H1 (cell line): Measurements from ENCODE around the gene SRSF1. TPM values are rescaled to one million over a fixed set of nuclear protein-coding genes. Genes with fewer than 3 reads are reported as not detected.

Experiments
- CTCF ChIA-PET: fragments of 300-600 bp; sonication (Branson Sonifier 250); formaldehyde crosslinking; loops from one replicate; lab custom pipeline; 2021; ENCODE audit not compliant: partially characterized antibody; lab: Charles Lee
- POLR2A ChIA-PET: fragments of 300-600 bp; sonication (Branson Sonifier 250); formaldehyde crosslinking; loops from one replicate; lab custom pipeline; 2021; ENCODE audit warnings: inconsistent platforms; ENCODE audit not compliant: partially characterized antibody; lab: Charles Lee
- DNase-seq, 2 experiments: peaks; one replicate each; pipeline versions ENCODE4 v3.0.0 to v3.0.0-alpha.2; 2010 to 2022; ENCODE audit warnings: low spot score in 2 of 2, low read depth in 1 of 2, mixed read lengths in 1 of 2
- FAIRE-seq: peaks from 2 replicates; lab custom pipeline; 2011; peaks lifted over from hg19 to GRCh38; lab: Jason Lieb, UNC
- H2AFZ ChIP-seq: 2 replicates; pipeline ENCODE4 v1.8.1; 2012; ENCODE audit warnings: low read length, inconsistent platforms
- H2AK5ac ChIP-seq: 2 replicates; pipeline ENCODE4 v1.6.1; 2013; ENCODE audit warnings: low read depth, low read length
- H2BK120ac ChIP-seq: replicated peaks from 2 replicates; pipeline ENCODE3; 2013; ENCODE audit warnings: low read depth, low read length, inconsistent platforms
- H2BK12ac ChIP-seq: 2 replicates; pipeline ENCODE4 v1.6.1; 2013; ENCODE audit warnings: low read depth, low read length
- H2BK15ac ChIP-seq: 2 replicates; pipeline ENCODE4 v1.6.1; 2013; ENCODE audit warnings: low read length
- H2BK20ac ChIP-seq: 2 replicates; pipeline ENCODE4 v1.6.1; 2013; ENCODE audit warnings: low read length
- H2BK5ac ChIP-seq: 2 replicates; pipeline ENCODE4 v1.6.1; 2013; ENCODE audit warnings: low read depth, low read length
- H3K14ac ChIP-seq: 2 replicates; pipeline ENCODE4 v1.6.1; 2013; ENCODE audit warnings: inconsistent platforms; ENCODE audit not compliant: insufficient read length
- H3K18ac ChIP-seq: 2 replicates; pipeline ENCODE4 v1.6.1; 2013; ENCODE audit warnings: low read length; ENCODE audit errors: extremely low read depth
- H3K23ac ChIP-seq: 2 replicates; pipeline ENCODE4 v1.6.1; 2013; ENCODE audit warnings: inconsistent platforms; ENCODE audit not compliant: insufficient read length
- H3K23me2 ChIP-seq: 2 replicates; pipeline ENCODE4 v1.6.1; 2013; ENCODE audit warnings: low read depth, low read length
- H3K27ac ChIP-seq: 2 replicates; pipeline ENCODE4 v1.6.1; 2011; ENCODE audit warnings: low read depth, low read length, inconsistent platforms
- H3K27me3 ChIP-seq, 4 experiments: replicated peaks in 1 of 4; 1 replicate in 1 of 4; 2 replicates in 3 of 4; pipeline versions ENCODE4 v1.6.1 to v1.8.1; 2011 to 2013; ENCODE audit warnings: low read length in 3 of 4, mild to moderate bottlenecking in 3 of 4, inconsistent platforms in 2 of 4, mixed read lengths in 2 of 4, moderate library complexity in 1 of 4; ENCODE audit not compliant: control insufficient read depth in 3 of 4, insufficient read depth in 3 of 4; ENCODE audit errors: extremely low read depth in 1 of 4
- H3K36me3 ChIP-seq, 4 experiments: 2 replicates each; pipeline versions ENCODE4 v1.6.1 to v1.8.1; 2011 to 2013; ENCODE audit warnings: mild to moderate bottlenecking in 4 of 4, low read length in 3 of 4, moderate library complexity in 2 of 4, control low read depth in 1 of 4, inconsistent platforms in 1 of 4; ENCODE audit not compliant: insufficient read depth in 4 of 4, control insufficient read depth in 2 of 4
- H3K4ac ChIP-seq: replicated peaks from 2 replicates; pipeline ENCODE3; 2013; ENCODE audit warnings: low read length, low read depth, mixed read lengths, inconsistent platforms; ENCODE audit not compliant: insufficient read length
- H3K4me1 ChIP-seq, 4 experiments: replicated peaks in 1 of 4; 1 replicate in 1 of 4; 2 replicates in 3 of 4; pipeline versions ENCODE4 v1.6.1 to v1.8.1; 2011 to 2013; ENCODE audit warnings: low read length in 3 of 4, inconsistent platforms in 2 of 4, mixed read lengths in 1 of 4; ENCODE audit not compliant: insufficient read depth in 4 of 4, control insufficient read depth in 3 of 4
- H3K4me2 ChIP-seq, 2 experiments: 2 replicates each; pipeline versions ENCODE4 v1.6.1 to v1.8.1; 2011 to 2013; ENCODE audit warnings: low read depth in 2 of 2, low read length in 2 of 2, control low read depth in 1 of 2, inconsistent platforms in 1 of 2, mild to moderate bottlenecking in 1 of 2; ENCODE audit not compliant: insufficient read depth in 1 of 2
- H3K4me3 ChIP-seq, 4 experiments: fragments of 200-600, 300-600 bp in 1 of 4; sonication (generic), shearing (Covaris generic), sonication (Bioruptor Twin) in 1 of 4; 2 replicates each; pipeline versions ENCODE4 v1.5.1 to v1.8.1; 2011 to 2016; ENCODE audit warnings: low read length in 4 of 4, low read depth in 3 of 4, control low read depth in 2 of 4, inconsistent platforms in 2 of 4, mild to moderate bottlenecking in 2 of 4, mixed read lengths in 1 of 4, moderate library complexity in 1 of 4; ENCODE audit not compliant: insufficient read depth in 2 of 4; ENCODE audit errors: extremely low read depth in 1 of 4
- H3K56ac ChIP-seq: replicated peaks from 2 replicates; pipeline ENCODE3; 2013; ENCODE audit warnings: low read depth, mild to moderate bottlenecking, mixed read lengths, low read length, inconsistent platforms; ENCODE audit not compliant: insufficient read length
- H3K79me1 ChIP-seq: 2 replicates; pipeline ENCODE4 v1.6.1; 2013; ENCODE audit warnings: low read depth, low read length, control low read depth
- H3K79me2 ChIP-seq, 2 experiments: 2 replicates each; pipeline versions ENCODE4 v1.6.1 to v1.8.1; 2012 to 2013; ENCODE audit warnings: low read length in 2 of 2, mild to moderate bottlenecking in 2 of 2, inconsistent platforms in 1 of 2; ENCODE audit not compliant: insufficient read depth in 2 of 2, control insufficient read depth in 1 of 2
- H3K9ac ChIP-seq, 4 experiments: replicated peaks in 1 of 4; 1 replicate in 1 of 4; 2 replicates in 3 of 4; pipeline versions ENCODE4 v1.6.1 to v1.8.1; 2011 to 2013; ENCODE audit warnings: low read depth in 3 of 4, low read length in 3 of 4, control low read depth in 2 of 4, mild to moderate bottlenecking in 2 of 4, moderate library complexity in 2 of 4, inconsistent platforms in 1 of 4; ENCODE audit errors: extremely low read depth in 1 of 4
- H3K9me3 ChIP-seq, 2 experiments: 2 replicates each; pipeline versions ENCODE4 v1.6.1 to v1.8.1; 2012 to 2013; ENCODE audit warnings: mild to moderate bottlenecking in 2 of 2, moderate library complexity in 2 of 2, control low read depth in 1 of 2, inconsistent platforms in 1 of 2, low read depth in 1 of 2, low read length in 1 of 2, mixed read lengths in 1 of 2; ENCODE audit not compliant: insufficient read depth in 2 of 2
- H4K20me1 ChIP-seq, 2 experiments: replicated peaks in 1 of 2; 2 replicates each; pipeline versions ENCODE3 to v1.8.1; 2011 to 2013; ENCODE audit warnings: inconsistent platforms in 2 of 2, low read length in 2 of 2, mild to moderate bottlenecking in 1 of 2; ENCODE audit not compliant: insufficient read depth in 2 of 2, control insufficient read depth in 1 of 2
- H4K5ac ChIP-seq: 2 replicates; pipeline ENCODE4 v1.6.1; 2013; ENCODE audit warnings: low read length, low read depth, mixed read lengths, inconsistent platforms; ENCODE audit not compliant: insufficient read length
- H4K8ac ChIP-seq: 2 replicates; pipeline ENCODE4 v1.8.0; 2013; ENCODE audit warnings: mild to moderate bottlenecking, moderate library complexity, low read length, inconsistent platforms; ENCODE audit not compliant: insufficient read depth; ENCODE audit errors: extremely low read depth
- H4K91ac ChIP-seq: replicated peaks from 2 replicates; pipeline ENCODE3; 2013; ENCODE audit warnings: low read length, mixed read lengths, inconsistent platforms; ENCODE audit not compliant: insufficient read length
- GTF2F1 ChIP-seq: IDR thresholded peaks from 2 replicates; pipeline ENCODE4 v1.6.1; 2012; ENCODE audit warnings: low read depth, low read length, improper control_type of control experiment, borderline replicate concordance
- KDM4A ChIP-seq: IDR thresholded peaks from one replicate; pipeline ENCODE4 v1.7.1; 2012; ENCODE audit warnings: low read depth, mild to moderate bottlenecking, moderate library complexity, low read length, inconsistent platforms; ENCODE audit not compliant: severe bottlenecking
- POLR2A ChIP-seq, 2 experiments: IDR thresholded peaks; 1 replicate in 1 of 2; 2 replicates in 1 of 2; pipeline ENCODE4 v1.6.1; 2011; ENCODE audit warnings: low read depth in 2 of 2, low read length in 2 of 2, mild to moderate bottlenecking in 2 of 2; ENCODE audit errors: control extremely low read depth in 1 of 2
- SIRT6 ChIP-seq: IDR thresholded peaks from one replicate; pipeline ENCODE4 v1.7.1; 2012; ENCODE audit warnings: low read length, inconsistent platforms
- WGBS, 2 experiments: shearing (Covaris generic) in 1 of 2; methylation state at CpG; one replicate each; pipeline versions ENCODE4 v1.1.6 to v1.1.7; 2013 to 2015; ENCODE audit warnings: low lambda C conversion rate in 2 of 2, mixed read lengths in 2 of 2, inconsistent platforms in 1 of 2, low coverage in 1 of 2, missing lambda C conversion rate in 1 of 2; ENCODE audit not compliant: insufficient replicate concordance in 2 of 2, insufficient coverage in 1 of 2, insufficient read length in 1 of 2; ENCODE audit errors: extremely low coverage in 1 of 2, missing lambda C conversion rate in 1 of 2; 5-methylcytosine and 5-hydroxymethylcytosine counted together
- polyA plus RNA-seq, 7 experiments: library from polyadenylated mRNA; depleted of rRNA in 3 of 7; stranded (reverse) in 5 of 7; unstranded in 2 of 7; fragments of >200 nt in 5 of 7; fragments of 200-250 nt in 2 of 7; gene quantifications; 1 replicate in 5 of 7; 2 replicates in 1 of 7; 4 replicates in 1 of 7; pipeline versions ENCODE4 v1.2.1 to v1.2.3, GENCODE V29; 2011 to 2013; ENCODE audit warnings: missing spikeins in 2 of 7, mixed read lengths in 2 of 7
- total RNA-seq: library from RNA; stranded (reverse); fragmentation: NEBNext Ultra II Directional; extraction: Animal tissue kit (Norgen Biotek cat#: 25700); gene quantifications from 2 replicates; pipeline ENCODE4 v1.2.1, GENCODE V29; 2021
- TF ChIP-seq, protein P1 (sequence below), 3 experiments: IDR thresholded peaks; 1 replicate in 2 of 3; 2 replicates in 1 of 3; pipeline versions ENCODE4 v1.5.1 to v1.6.1; 2011; ENCODE audit warnings: low read length in 3 of 3, mild to moderate bottlenecking in 3 of 3, inconsistent platforms in 2 of 3, low read depth in 1 of 3, moderate library complexity in 1 of 3; ENCODE audit not compliant: insufficient read depth in 1 of 3; ENCODE audit errors: control extremely low read depth in 1 of 3

Gene SRSF1
- total and polyA plus RNA-seq, 2 of the 8 experiments (the other 6 are each of a cell fraction or from before 2014, with no cell fraction given): 149 to 429 TPM

DNA sequence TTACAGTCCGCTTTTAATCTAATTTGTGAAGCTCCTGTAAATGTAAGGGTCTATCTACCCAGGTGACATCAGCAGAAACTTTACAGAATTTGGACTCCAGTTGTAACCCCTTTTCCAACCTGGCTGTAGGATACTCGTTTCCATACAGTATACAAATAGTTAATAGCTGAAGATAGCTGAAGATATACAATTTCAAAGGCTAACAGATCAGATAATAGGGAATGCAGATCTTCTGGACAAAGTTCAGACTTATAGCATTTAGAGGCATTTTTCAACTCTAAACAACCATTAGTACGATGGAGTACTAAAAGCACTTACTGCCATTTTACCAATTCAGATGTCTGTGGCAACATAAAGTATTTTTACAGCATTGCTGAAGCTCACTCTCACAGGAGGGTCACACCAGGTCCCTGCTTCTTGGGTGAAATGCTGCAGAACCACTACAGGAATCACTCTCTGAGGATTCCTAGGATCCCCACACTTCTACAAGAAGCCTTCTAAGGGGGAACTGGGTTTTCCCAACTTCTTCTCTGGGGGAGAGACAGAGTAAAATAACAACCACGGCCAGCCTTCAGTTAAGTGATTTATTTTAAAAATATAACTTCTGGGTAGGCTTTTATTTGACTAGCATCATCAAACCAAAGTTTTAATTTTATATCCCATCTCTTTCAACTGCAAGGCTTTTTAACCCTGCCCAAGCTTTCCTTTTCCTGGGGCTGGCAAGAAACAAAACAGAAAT is 21.9 kb downstream of the SRSF1 start:
- Histone ChIP-seq H4K8ac (no peak overlapping the region), H3K79me1 (peaks cover 5% of the 10 kb centered on the region; the same call in 1 of the 2 replicates), H4K91ac (no peak overlapping the region), H4K20me1 (peaks cover 2 to 15% of the 10 kb centered on the region in 2 experiments), H2BK20ac (no peak overlapping the region), H3K23ac (no peak overlapping the region), H3K56ac (no peak overlapping the region), H2BK15ac (no peak overlapping the region), H3K9me3 (no peaks in the 10 kb centered on the region), H3K27me3 (no peaks in the 10 kb centered on the region), H3K36me3 (peaks cover 5 to 24% (median 14%) of the 10 kb centered on the region in 4 experiments), H2BK12ac (no peak overlapping the region), H3K14ac (no peak overlapping the region), H3K4ac (no peak overlapping the region), H4K5ac (no peak overlapping the region), H3K4me3 (no peak overlapping the region), H3K23me2 (peaks cover 9% of the 10 kb centered on the region), H2AFZ (no peak overlapping the region), H3K4me1 (peaks cover 0 to 2% (median 0%) of the 10 kb centered on the region in 4 experiments; a peak in 3 of 7 replicates), H3K27ac (no peak overlapping the region), H2BK5ac (no peak overlapping the region), H3K9ac (no peak overlapping the region), H2BK120ac (no peak overlapping the region), H3K79me2 (peaks cover 6 to 61% of the 10 kb centered on the region in 2 experiments), H3K4me2 (no peak overlapping the region), H2AK5ac (no peak overlapping the region), H3K18ac (no peak overlapping the region)
- FAIRE-seq (no peak), DNase-seq (no peak)
- 79% methylated on average over 4 of the region's 4 CpGs; no CpG with 5 or more reads in 1 of the 2 experiments for WGBS, 2 experiments
- POLR2A ChIA-PET: interaction anchor here (0.8 to 28.0 kb wide), 10 partner anchors 8 to 207 kb away, joined by 3 to 672 read pairs (median 4); partner anchors contain the start of genes MRPS23 and SRSF1
- TF ChIP-seq SIRT6: no peak
- TF ChIP-seq KDM4A: no peak
- no peak for TF ChIP-seq GTF2F1
- TF ChIP-seq POLR2A (IDR thresholded peaks at IDR 0.05; ENCODE audit: control extremely low read depth in 1 of 2, low read depth in 2 of 2, low read length in 2 of 2): no peak
- TF ChIP-seq, protein P1, sequence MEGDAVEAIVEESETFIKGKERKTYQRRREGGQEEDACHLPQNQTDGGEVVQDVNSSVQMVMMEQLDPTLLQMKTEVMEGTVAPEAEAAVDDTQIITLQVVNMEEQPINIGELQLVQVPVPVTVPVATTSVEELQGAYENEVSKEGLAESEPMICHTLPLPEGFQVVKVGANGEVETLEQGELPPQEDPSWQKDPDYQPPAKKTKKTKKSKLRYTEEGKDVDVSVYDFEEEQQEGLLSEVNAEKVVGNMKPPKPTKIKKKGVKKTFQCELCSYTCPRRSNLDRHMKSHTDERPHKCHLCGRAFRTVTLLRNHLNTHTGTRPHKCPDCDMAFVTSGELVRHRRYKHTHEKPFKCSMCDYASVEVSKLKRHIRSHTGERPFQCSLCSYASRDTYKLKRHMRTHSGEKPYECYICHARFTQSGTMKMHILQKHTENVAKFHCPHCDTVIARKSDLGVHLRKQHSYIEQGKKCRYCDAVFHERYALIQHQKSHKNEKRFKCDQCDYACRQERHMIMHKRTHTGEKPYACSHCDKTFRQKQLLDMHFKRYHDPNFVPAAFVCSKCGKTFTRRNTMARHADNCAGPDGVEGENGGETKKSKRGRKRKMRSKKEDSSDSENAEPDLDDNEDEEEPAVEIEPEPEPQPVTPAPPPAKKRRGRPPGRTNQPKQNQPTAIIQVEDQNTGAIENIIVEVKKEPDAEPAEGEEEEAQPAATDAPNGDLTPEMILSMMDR (IDR thresholded peaks at IDR 0.05; ENCODE audit: control extremely low read depth in 1 of 3, insufficient read depth in 1 of 3, low read depth in 1 of 3, low read length in 3 of 3): no peak
- CTCF ChIA-PET: interaction anchor here (1.0 to 3.6 kb wide), 19 partner anchors 8 to 152 kb away, joined by 3 to 35 read pairs (median 4); partner anchors contain the start of gene CUEDC1
